Right forelimb (tissue), 1 donor: ENCODE data around the gene UACA.
"Not testable (repeated sequence)": the region's sequence is repeated elsewhere in the genome, so short reads cannot be mapped to it uniquely, and the experiment has no call there.

Source experiments
- DNase-seq: peaks from one replicate; pipeline ENCODE4 v3.0.0-alpha.2; 2018

Gene UACA

GRCh38 chr15:70704166-70704565 is 59.2 kb downstream of the UACA start:
- no peak for DNase-seq

GRCh38 chr15:70703096-70703878 is 60.1 kb downstream of the UACA start:
- DNase-seq: no peak

- DNase-seq: no peak
These were observed 60.8 kb downstream of the UACA start for GRCh38 chr15:70702584-70702983.

GRCh38 chr15:70701891-70702568 is 61.3 kb downstream of the UACA start:
- DNase-seq: no peak

GRCh38 chr15:70701171-70701570 is 62.2 kb downstream of the UACA start:
- no peak for DNase-seq

GRCh38 chr15:70699890-70700289 is 63.5 kb downstream of the UACA start:
- DNase-seq: no peak

GRCh38 chr15:70698836-70699390 is 64.4 kb downstream of the UACA start:
- DNase-seq: no peak

GRCh38 chr15:70698426-70698825 is 64.9 kb downstream of the UACA start:
- DNase-seq: no peak

- DNase-seq: no peak
These were observed 72.7 kb downstream of the UACA start for GRCh38 chr15:70690491-70691276.

GRCh38 chr15:70690021-70690420 is 73.3 kb downstream of the UACA start:
- DNase-seq: no peak

GRCh38 chr15:70687482-70687881 is 75.9 kb downstream of the UACA start:
- DNase-seq: no peak

- DNase-seq: no peak
These were observed 82.5 kb downstream of the UACA start for GRCh38 chr15:70680817-70681216.

- DNase-seq: no peak
These were observed 83.5 kb downstream of the UACA start for GRCh38 chr15:70679919-70680231.

- DNase-seq: no peak
These were observed 91.3 kb downstream of the UACA start for GRCh38 chr15:70672081-70672480.

GRCh38 chr15:70670680-70671079 is 92.7 kb downstream of the UACA start:
- DNase-seq: no peak

- no peak for DNase-seq
These were observed 93.2 kb downstream of the UACA start for GRCh38 chr15:70669966-70670658.

GRCh38 chr15:70669006-70669602 is 94.3 kb downstream of the UACA start:
- no peak for DNase-seq

- no peak for DNase-seq
These were observed 97.8 kb downstream of the UACA start for GRCh38 chr15:70665599-70665998.

GRCh38 chr15:70664494-70664893 is 98.9 kb downstream of the UACA start:
- DNase-seq: no peak

- not testable (repeated sequence) for DNase-seq
These were observed 100.3 kb downstream of the UACA start for GRCh38 chr15:70663069-70663468.

- DNase-seq: no peak
These were observed 103.7 kb downstream of the UACA start for GRCh38 chr15:70659662-70660061.

GRCh38 chr15:70658641-70659040 is 104.7 kb downstream of the UACA start:
- no peak for DNase-seq
